ENCODE data around the gene COG5.

COG5 gene

GRCh38 chr7:107563775-107564552 is at the start of gene COG5, which contains the start of gene DUS4L:
Gene COG5, minus strand, starts transcription at chr7:107563920. Its CDS starts 24 bp downstream, at chr7:107563896.
Gene DUS4L, plus strand, starts transcription at chr7:107563971. Its CDS starts 3,100 bp downstream, at chr7:107567071.
- Histone ChIP-seq H3K4me1 (ENCODE audit: insufficient read depth, low read length) (peaks cover 16% of the 10 kb centered on the region), H3K27me3 (ENCODE audit: insufficient read depth, low read length) (no peaks in the 10 kb centered on the region), H3K27ac (ENCODE audit: low read length) (peak within 1 kb of the TSS; percentile 97), H3K9ac (ENCODE audit: low read depth, low read length) (peak within 1 kb of the TSS; percentile 96), H3K4me3 (ENCODE audit: low read length) (peak within 1 kb of the TSS; percentile 94), H3K9me3 (ENCODE audit: insufficient read depth, low read depth, low read length) (no peaks in the 10 kb centered on the region), H3K36me3 (ENCODE audit: insufficient read depth, low read depth, low read length) (peaks cover 16% of the 10 kb centered on the region)

GRCh38 chr7:107613439-107613838 is 49.7 kb upstream of the COG5 start:
- Histone ChIP-seq H3K27ac (ENCODE audit: low read length) (no peak overlapping the region), H3K27me3 (ENCODE audit: insufficient read depth, low read length) (no peaks in the 10 kb centered on the region), H3K4me3 (ENCODE audit: low read length) (no peak overlapping the region), H3K9me3 (ENCODE audit: insufficient read depth, low read depth, low read length) (no peaks in the 10 kb centered on the region), H3K9ac (ENCODE audit: low read depth, low read length) (no peak overlapping the region), H3K36me3 (ENCODE audit: insufficient read depth, low read depth, low read length) (peaks cover 13% of the 10 kb centered on the region; the same call in 1 of the 2 replicates), H3K4me1 (ENCODE audit: insufficient read depth, low read length) (no peaks in the 10 kb centered on the region)

- no peaks in the 10 kb centered on the region for H3K4me1 ChIP-seq (ENCODE audit: insufficient read depth, low read length)
- H3K27me3 ChIP-seq (ENCODE audit: insufficient read depth, low read length) = no peaks in the 10 kb centered on the region
- H3K4me3 ChIP-seq (ENCODE audit: low read length) = no peak overlapping the region
- H3K9ac ChIP-seq (ENCODE audit: low read depth, low read length) = no peak overlapping the region
- peaks cover 13% of the 10 kb centered on the region; the same call in 1 of the 2 replicates for H3K36me3 ChIP-seq (ENCODE audit: insufficient read depth, low read depth, low read length)
- no peak overlapping the region for H3K27ac ChIP-seq (ENCODE audit: low read length)
- H3K9me3 ChIP-seq (ENCODE audit: insufficient read depth, low read depth, low read length) = no peaks in the 10 kb centered on the region
Observed at GRCh38 chr7:107610323-107610722, 46.6 kb upstream of the COG5 start.

- Histone ChIP-seq H3K36me3 (ENCODE audit: insufficient read depth, low read depth, low read length) (peaks cover 13% of the 10 kb centered on the region; the same call in 1 of the 2 replicates), H3K4me1 (ENCODE audit: insufficient read depth, low read length) (no peaks in the 10 kb centered on the region), H3K9ac (ENCODE audit: low read depth, low read length) (no peak overlapping the region), H3K27me3 (ENCODE audit: insufficient read depth, low read length) (no peaks in the 10 kb centered on the region), H3K4me3 (ENCODE audit: low read length) (no peak overlapping the region), H3K9me3 (ENCODE audit: insufficient read depth, low read depth, low read length) (no peaks in the 10 kb centered on the region), H3K27ac (ENCODE audit: low read length) (no peak overlapping the region)
Observed at GRCh38 chr7:107609811-107610261, 46.1 kb upstream of the COG5 start.

- H3K4me1 ChIP-seq (ENCODE audit: insufficient read depth, low read length) = no peaks in the 10 kb centered on the region
- no peaks in the 10 kb centered on the region for H3K27me3 ChIP-seq (ENCODE audit: insufficient read depth, low read length)
- H3K9ac ChIP-seq (ENCODE audit: low read depth, low read length) = no peak overlapping the region
- H3K9me3 ChIP-seq (ENCODE audit: insufficient read depth, low read depth, low read length) = no peaks in the 10 kb centered on the region
- H3K27ac ChIP-seq (ENCODE audit: low read length) = no peak overlapping the region
- peaks cover 6% of the 10 kb centered on the region; the same call in 1 of the 2 replicates for H3K36me3 ChIP-seq (ENCODE audit: insufficient read depth, low read depth, low read length)
- no peak overlapping the region for H3K4me3 ChIP-seq (ENCODE audit: low read length)
Observed at GRCh38 chr7:107606303-107606702, 42.6 kb upstream of the COG5 start.

- Histone ChIP-seq H3K27me3 (ENCODE audit: insufficient read depth, low read length) (no peaks in the 10 kb centered on the region), H3K27ac (ENCODE audit: low read length) (no peak overlapping the region), H3K4me3 (ENCODE audit: low read length) (no peak overlapping the region), H3K9ac (ENCODE audit: low read depth, low read length) (no peak overlapping the region), H3K36me3 (ENCODE audit: insufficient read depth, low read depth, low read length) (peaks cover 6% of the 10 kb centered on the region; the same call in 1 of the 2 replicates), H3K4me1 (ENCODE audit: insufficient read depth, low read length) (no peaks in the 10 kb centered on the region), H3K9me3 (ENCODE audit: insufficient read depth, low read depth, low read length) (no peaks in the 10 kb centered on the region)
Observed at GRCh38 chr7:107605218-107605815, 41.6 kb upstream of the COG5 start.

- Histone ChIP-seq H3K4me3 (ENCODE audit: low read length) (no peak overlapping the region), H3K9ac (ENCODE audit: low read depth, low read length) (no peak overlapping the region), H3K36me3 (ENCODE audit: insufficient read depth, low read depth, low read length) (peaks cover 6% of the 10 kb centered on the region; the same call in 1 of the 2 replicates), H3K9me3 (ENCODE audit: insufficient read depth, low read depth, low read length) (no peaks in the 10 kb centered on the region), H3K27ac (ENCODE audit: low read length) (no peak overlapping the region), H3K4me1 (ENCODE audit: insufficient read depth, low read length) (no peaks in the 10 kb centered on the region), H3K27me3 (ENCODE audit: insufficient read depth, low read length) (no peaks in the 10 kb centered on the region)
Observed at GRCh38 chr7:107600816-107601215, 37.1 kb upstream of the COG5 start.

GRCh38 chr7:107599262-107599661 is 35.5 kb upstream of the COG5 start:
- no peak overlapping the region for H3K9ac ChIP-seq (ENCODE audit: low read depth, low read length)
- no peaks in the 10 kb centered on the region for H3K9me3 ChIP-seq (ENCODE audit: insufficient read depth, low read depth, low read length)
- peaks cover 6% of the 10 kb centered on the region; the same call in 1 of the 2 replicates for H3K36me3 ChIP-seq (ENCODE audit: insufficient read depth, low read depth, low read length)
- no peak overlapping the region for H3K4me3 ChIP-seq (ENCODE audit: low read length)
- no peaks in the 10 kb centered on the region for H3K4me1 ChIP-seq (ENCODE audit: insufficient read depth, low read length)
- H3K27ac ChIP-seq (ENCODE audit: low read length) = no peak overlapping the region
- H3K27me3 ChIP-seq (ENCODE audit: insufficient read depth, low read length) = no peaks in the 10 kb centered on the region

- Histone ChIP-seq H3K36me3 (ENCODE audit: insufficient read depth, low read depth, low read length) (peaks cover 6% of the 10 kb centered on the region; the same call in 1 of the 2 replicates), H3K9ac (ENCODE audit: low read depth, low read length) (no peak overlapping the region), H3K4me3 (ENCODE audit: low read length) (no peak overlapping the region), H3K9me3 (ENCODE audit: insufficient read depth, low read depth, low read length) (no peaks in the 10 kb centered on the region), H3K27me3 (ENCODE audit: insufficient read depth, low read length) (no peaks in the 10 kb centered on the region), H3K27ac (ENCODE audit: low read length) (no peak overlapping the region), H3K4me1 (ENCODE audit: insufficient read depth, low read length) (no peaks in the 10 kb centered on the region)
Observed at GRCh38 chr7:107597953-107598352, 34.2 kb upstream of the COG5 start.

- no peak overlapping the region for H3K9ac ChIP-seq (ENCODE audit: low read depth, low read length)
- H3K4me3 ChIP-seq (ENCODE audit: low read length) = no peak overlapping the region
- no peaks in the 10 kb centered on the region for H3K9me3 ChIP-seq (ENCODE audit: insufficient read depth, low read depth, low read length)
- no peaks in the 10 kb centered on the region for H3K4me1 ChIP-seq (ENCODE audit: insufficient read depth, low read length)
- no peak overlapping the region for H3K27ac ChIP-seq (ENCODE audit: low read length)
- H3K27me3 ChIP-seq (ENCODE audit: insufficient read depth, low read length) = no peaks in the 10 kb centered on the region
- H3K36me3 ChIP-seq (ENCODE audit: insufficient read depth, low read depth, low read length) = peaks cover 6% of the 10 kb centered on the region; the same call in 1 of the 2 replicates
Observed at GRCh38 chr7:107597582-107597916, 33.8 kb upstream of the COG5 start.

- H3K9ac ChIP-seq (ENCODE audit: low read depth, low read length) = no peak overlapping the region
- no peak overlapping the region for H3K4me3 ChIP-seq (ENCODE audit: low read length)
- H3K27ac ChIP-seq (ENCODE audit: low read length) = no peak overlapping the region
- no peaks in the 10 kb centered on the region for H3K27me3 ChIP-seq (ENCODE audit: insufficient read depth, low read length)
- no peaks in the 10 kb centered on the region for H3K4me1 ChIP-seq (ENCODE audit: insufficient read depth, low read length)
- no peaks in the 10 kb centered on the region for H3K9me3 ChIP-seq (ENCODE audit: insufficient read depth, low read depth, low read length)
- peaks cover 6% of the 10 kb centered on the region; the same call in 1 of the 2 replicates for H3K36me3 ChIP-seq (ENCODE audit: insufficient read depth, low read depth, low read length)
Observed at GRCh38 chr7:107596881-107597581, 33.3 kb upstream of the COG5 start.

Measured in iPS-20b (cell line).